Naive thymus-derived CD4-positive, alpha-beta T cell (primary cell): ENCODE data around the gene TRPC4. TPM values are rescaled to one million over a fixed set of nuclear protein-coding genes. Genes with fewer than 3 reads are reported as not detected.

ENCODE experiments used
- ATAC-seq: fragments of 150-1000 bp; cut with Tn5 transposase; 2 replicates; pipeline ENCODE4 v1.10.0; 2021; ENCODE audit warnings: mild to moderate bottlenecking, moderate library complexity
- CTCF ChIA-PET: fragments of 350-600 bp; sonication (Branson Sonifier 250); formaldehyde crosslinking; loops from one replicate; lab custom pipeline; 2021; ENCODE audit warnings: antibody characterized with exemption; lab: Charles Lee
- POLR2A ChIA-PET: fragments of 350-600 bp; sonication (Branson Sonifier 250); formaldehyde crosslinking; loops from one replicate; lab custom pipeline; 2021; ENCODE audit warnings: antibody characterized with exemption, inconsistent platforms; lab: Charles Lee
- DNase-seq, 9 donors: peaks; one replicate each; pipeline versions ENCODE4 v3.0.0 to v3.0.0-alpha.2; 2020 to 2022; ENCODE audit warnings: mixed read lengths in 1 of 9
- H3K27ac ChIP-seq: one replicate; pipeline ENCODE4 v1.7.0; 2013; ENCODE audit warnings: mild to moderate bottlenecking, low read depth, low read length, moderate library complexity
- H3K27me3 ChIP-seq, 2 donors: one replicate each; pipeline ENCODE4 v1.7.0; 2013; ENCODE audit warnings: low read length in 2 of 2, mild to moderate bottlenecking in 2 of 2, moderate library complexity in 2 of 2; ENCODE audit not compliant: control insufficient read depth in 2 of 2, insufficient read depth in 2 of 2
- H3K36me3 ChIP-seq, 3 experiments: 1 replicate in 2 of 3; 2 replicates in 1 of 3; pipeline ENCODE4 v1.7.0; 2013; ENCODE audit warnings: low read length in 3 of 3, mild to moderate bottlenecking in 3 of 3, moderate library complexity in 1 of 3; ENCODE audit not compliant: insufficient read depth in 3 of 3, control insufficient read depth in 2 of 3
- H3K4me1 ChIP-seq, 2 donors: one replicate each; pipeline ENCODE4 v1.7.0; 2013; ENCODE audit warnings: low read length in 2 of 2, mild to moderate bottlenecking in 2 of 2, moderate library complexity in 1 of 2; ENCODE audit not compliant: control insufficient read depth in 2 of 2, insufficient read depth in 2 of 2
- H3K4me3 ChIP-seq: 2 replicates; pipeline ENCODE4 v1.7.0; 2013; ENCODE audit warnings: mild to moderate bottlenecking, low read length
- H3K9me3 ChIP-seq, 3 experiments: 1 replicate in 2 of 3; 2 replicates in 1 of 3; pipeline ENCODE4 v1.7.0; 2013; ENCODE audit warnings: low read length in 3 of 3; ENCODE audit not compliant: control insufficient read depth in 2 of 3
- H3K27ac Mint-ChIP-seq, 9 donors: one replicate each; pipeline ENCODE4 v1.8.0; 2020 to 2022; ENCODE audit warnings: mixed read lengths in 9 of 9, mild to moderate bottlenecking in 8 of 9, moderate library complexity in 5 of 9, inconsistent platforms in 2 of 9
- H3K27me3 Mint-ChIP-seq, 5 donors: one replicate each; pipeline ENCODE4 v1.8.0; 2021 to 2022; ENCODE audit warnings: mixed read lengths in 5 of 5, mild to moderate bottlenecking in 1 of 5
- H3K36me3 Mint-ChIP-seq, 5 donors: one replicate each; pipeline ENCODE4 v1.8.0; 2020 to 2022; ENCODE audit warnings: mixed read lengths in 5 of 5, mild to moderate bottlenecking in 3 of 5, inconsistent platforms in 1 of 5
- H3K4me1 Mint-ChIP-seq, 7 donors: one replicate each; pipeline ENCODE4 v1.8.0; 2020 to 2022; ENCODE audit warnings: mixed read lengths in 7 of 7, mild to moderate bottlenecking in 3 of 7, inconsistent platforms in 1 of 7
- H3K4me3 Mint-ChIP-seq, 10 donors: one replicate each; pipeline ENCODE4 v1.8.0; 2020 to 2022; ENCODE audit warnings: mild to moderate bottlenecking in 10 of 10, mixed read lengths in 10 of 10, moderate library complexity in 6 of 10, inconsistent platforms in 2 of 10
- H3K9me3 Mint-ChIP-seq, 11 donors: one replicate each; pipeline ENCODE4 v1.8.0; 2020 to 2022; ENCODE audit warnings: mixed read lengths in 11 of 11, mild to moderate bottlenecking in 4 of 11, inconsistent platforms in 1 of 11, moderate library complexity in 1 of 11
- intact Hi-C, 2 donors: fragments of 100-400 bp; cut with micrococcal nuclease; formaldehyde crosslinking; loops; one replicate each; pipeline ENCODE4 v1.15.1; 2023
- polyA plus RNA-seq, 2 donors: library from polyadenylated mRNA; unstranded; fragments of 300-500 nt; fragmentation: Illumina TruSeq; gene quantifications; one replicate each; pipeline ENCODE4 v1.2.3, GENCODE V29; 2021
- total RNA-seq, 6 experiments: library from RNA in 5 of 6; stranded (reverse) in 5 of 6; gene quantifications; 1 replicate in 5 of 6; 2 replicates in 1 of 6; pipeline ENCODE4 v1.2.3 and lab custom pipeline; 2021 to 2026

Gene TRPC4
- total and polyA plus RNA-seq, 7 experiments from 2014 or later, result not detected

- ATAC-seq, result no peak
- DNase-seq, result no peak
- POLR2A ChIA-PET, result no interaction called here
- no peaks in the 10 kb centered on the region for H3K36me3 ChIP-seq
- H3K27ac Mint-ChIP-seq, result no peak overlapping the region
- no peak overlapping the region for H3K27ac ChIP-seq
- no peak overlapping the region for H3K4me3 Mint-ChIP-seq
- CTCF ChIA-PET, result no interaction called here
- H3K27me3 ChIP-seq, result no peaks in the 10 kb centered on the region
- peaks cover 0 to 4% (median 0%) of the 10 kb centered on the region in 5 donors for H3K27me3 Mint-ChIP-seq
- peaks cover 0 to 10% (median 1%) of the 10 kb centered on the region in 11 donors for H3K9me3 Mint-ChIP-seq
- intact Hi-C loops, result no loop called here
- H3K4me3 ChIP-seq, result no peak overlapping the region
- no peaks in the 10 kb centered on the region for H3K36me3 Mint-ChIP-seq
- no peaks in the 10 kb centered on the region for H3K9me3 ChIP-seq
- H3K4me1 ChIP-seq, result no peaks in the 10 kb centered on the region
- no peaks in the 10 kb centered on the region for H3K4me1 Mint-ChIP-seq
These were observed 205.8 kb downstream of the TRPC4 start for GRCh38 chr13:37663724-37664123.

- ATAC-seq (no peak), DNase-seq (no peak)
- H3K27me3 Mint-ChIP-seq, result peaks cover 0 to 4% (median 0%) of the 10 kb centered on the region in 5 donors
- Histone ChIP-seq H3K27me3 (no peaks in the 10 kb centered on the region), H3K9me3 (no peaks in the 10 kb centered on the region), H3K27ac (no peak overlapping the region), H3K4me3 (no peak overlapping the region), H3K4me1 (no peaks in the 10 kb centered on the region), H3K36me3 (no peaks in the 10 kb centered on the region)
- no peaks in the 10 kb centered on the region for H3K36me3 Mint-ChIP-seq
- no peaks in the 10 kb centered on the region for H3K4me1 Mint-ChIP-seq
- POLR2A ChIA-PET, result no interaction called here
- H3K27ac Mint-ChIP-seq, result no peak overlapping the region
- intact Hi-C loops, result no loop called here
- CTCF ChIA-PET, result no interaction called here
- H3K4me3 Mint-ChIP-seq, result no peak overlapping the region
- peaks cover 0 to 9% (median 0%) of the 10 kb centered on the region in 11 donors for H3K9me3 Mint-ChIP-seq
These were observed 206.9 kb downstream of the TRPC4 start for GRCh38 chr13:37662624-37663023.

- Mint-ChIP-seq H3K27ac (no peak overlapping the region), H3K4me1 (no peaks in the 10 kb centered on the region), H3K4me3 (no peak overlapping the region), H3K9me3 (peaks cover 0 to 6% (median 0%) of the 10 kb centered on the region in 11 donors), H3K36me3 (no peaks in the 10 kb centered on the region), H3K27me3 (no peaks in the 10 kb centered on the region)
- intact Hi-C loops, result no loop called here
- Histone ChIP-seq H3K27me3 (no peaks in the 10 kb centered on the region), H3K4me3 (no peak overlapping the region), H3K36me3 (no peaks in the 10 kb centered on the region), H3K9me3 (no peaks in the 10 kb centered on the region), H3K4me1 (no peaks in the 10 kb centered on the region), H3K27ac (no peak overlapping the region)
- no peak for DNase-seq
- POLR2A ChIA-PET, result no interaction called here
- CTCF ChIA-PET, result no interaction called here
- ATAC-seq, result no peak
These were observed 211.6 kb downstream of the TRPC4 start for GRCh38 chr13:37657956-37658355.

- Histone ChIP-seq H3K27ac (no peak overlapping the region), H3K4me1 (no peaks in the 10 kb centered on the region), H3K36me3 (no peaks in the 10 kb centered on the region), H3K27me3 (no peaks in the 10 kb centered on the region), H3K4me3 (no peak overlapping the region), H3K9me3 (no peaks in the 10 kb centered on the region)
- intact Hi-C loops, result no loop called here
- ChIA-PET POLR2A (no interaction called here), CTCF (no interaction called here)
- Mint-ChIP-seq H3K4me1 (no peaks in the 10 kb centered on the region), H3K27me3 (no peaks in the 10 kb centered on the region), H3K4me3 (no peak overlapping the region), H3K9me3 (peaks cover 0 to 9% (median 0%) of the 10 kb centered on the region in 11 donors), H3K27ac (no peak overlapping the region), H3K36me3 (no peaks in the 10 kb centered on the region)
- DNase-seq (no peak), ATAC-seq (no peak)
These were observed 212.4 kb downstream of the TRPC4 start for GRCh38 chr13:37657134-37657533.

DNA sequence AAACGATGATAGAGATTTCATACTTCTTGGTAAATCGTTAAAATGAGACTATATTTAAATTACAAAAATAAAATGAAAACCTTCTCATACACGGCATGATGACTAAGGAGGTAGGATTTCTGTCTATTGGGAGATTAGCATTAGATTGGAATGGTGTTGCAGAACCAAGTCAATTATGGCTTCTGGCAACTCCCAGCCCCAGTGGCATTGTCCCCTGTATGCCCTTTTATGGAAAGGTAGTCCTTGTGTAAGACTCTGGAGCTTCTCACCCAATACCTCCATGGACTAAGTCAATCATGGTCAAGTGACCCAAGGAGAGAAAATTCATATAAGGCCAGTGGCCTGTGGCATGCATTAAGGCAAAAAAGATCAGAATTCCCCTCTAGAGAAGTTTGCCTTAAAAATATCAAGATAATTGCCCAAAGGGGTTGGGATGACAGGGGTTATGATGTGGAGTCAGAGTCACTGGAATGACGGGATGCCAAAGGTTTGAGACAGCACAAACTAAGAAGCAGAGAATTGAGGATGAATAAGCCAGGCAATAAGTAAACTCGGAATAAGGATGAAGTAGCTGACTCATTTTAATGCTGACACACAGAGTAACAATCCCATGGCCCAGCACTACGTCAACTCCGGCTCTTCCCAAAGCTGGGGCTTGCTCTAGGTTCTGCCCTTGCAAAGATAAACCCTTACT is 213.2 kb downstream of the TRPC4 start:
- DNase-seq, result no peak
- H3K4me1 Mint-ChIP-seq, result no peaks in the 10 kb centered on the region
- no peak overlapping the region for H3K27ac ChIP-seq
- no peaks in the 10 kb centered on the region for H3K36me3 ChIP-seq
- H3K27me3 Mint-ChIP-seq, result no peaks in the 10 kb centered on the region
- ChIA-PET POLR2A (no interaction called here), CTCF (no interaction called here)
- H3K27ac Mint-ChIP-seq, result no peak overlapping the region
- intact Hi-C loops, result no loop called here
- H3K9me3 Mint-ChIP-seq, result peaks cover 0 to 9% (median 0%) of the 10 kb centered on the region in 11 donors
- no peak overlapping the region for H3K4me3 ChIP-seq
- H3K4me3 Mint-ChIP-seq, result no peak overlapping the region
- no peaks in the 10 kb centered on the region for H3K27me3 ChIP-seq
- H3K9me3 ChIP-seq, result no peaks in the 10 kb centered on the region
- H3K4me1 ChIP-seq, result no peaks in the 10 kb centered on the region
- H3K36me3 Mint-ChIP-seq, result no peaks in the 10 kb centered on the region
- ATAC-seq, result no peak

DNA sequence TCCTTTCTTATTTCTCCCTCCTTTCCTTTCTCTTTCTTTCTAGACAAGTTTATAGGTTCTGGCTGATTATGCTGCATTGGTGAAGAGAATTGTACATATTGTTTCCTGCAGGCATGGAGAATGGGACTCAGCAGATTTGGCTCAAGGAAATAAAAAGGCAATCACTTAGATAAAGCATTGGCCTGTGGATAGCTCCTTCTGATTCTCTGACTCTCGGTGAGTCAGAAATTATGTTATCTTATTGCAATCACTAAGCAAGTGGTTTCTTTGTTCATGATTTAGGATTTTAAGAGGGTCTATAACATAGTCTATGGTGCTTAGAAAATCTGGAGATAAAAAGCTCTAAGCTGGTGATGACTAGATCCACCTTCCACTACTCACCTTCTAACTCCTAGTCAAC is 217.0 kb downstream of the TRPC4 start:
- no peak for DNase-seq
- Mint-ChIP-seq H3K4me1 (no peaks in the 10 kb centered on the region), H3K4me3 (no peak overlapping the region), H3K36me3 (no peaks in the 10 kb centered on the region), H3K27ac (no peak overlapping the region), H3K27me3 (no peaks in the 10 kb centered on the region), H3K9me3 (peaks cover 0 to 9% (median 1%) of the 10 kb centered on the region in 11 donors)
- H3K27ac ChIP-seq, result no peak overlapping the region
- H3K4me1 ChIP-seq, result no peaks in the 10 kb centered on the region
- no peaks in the 10 kb centered on the region for H3K9me3 ChIP-seq
- ChIA-PET CTCF (no interaction called here), POLR2A (no interaction called here)
- H3K4me3 ChIP-seq, result no peak overlapping the region
- no peaks in the 10 kb centered on the region for H3K27me3 ChIP-seq
- no peak for ATAC-seq
- no peaks in the 10 kb centered on the region for H3K36me3 ChIP-seq
- intact Hi-C loops, result no loop called here

DNA sequence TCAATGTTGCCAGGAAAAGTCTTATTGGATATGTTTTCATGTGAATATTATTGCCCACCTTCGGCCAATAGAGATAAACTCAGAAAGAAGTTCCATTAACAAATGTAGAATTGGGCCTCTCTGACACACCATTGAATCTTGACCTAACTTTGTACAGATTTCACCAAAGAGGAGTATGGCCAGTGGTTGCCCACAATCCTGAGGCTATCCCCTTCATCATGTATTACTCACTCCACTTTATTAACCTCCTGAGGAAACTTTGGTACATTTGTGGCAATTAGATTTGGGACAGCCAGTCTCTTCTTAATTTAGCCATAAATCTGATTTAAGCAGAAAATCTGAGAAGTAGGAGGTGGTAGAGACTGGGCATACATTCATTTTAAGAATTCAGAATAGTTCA is 217.7 kb downstream of the TRPC4 start:
- intact Hi-C loops, result no loop called here
- CTCF ChIA-PET, result no interaction called here
- no peaks in the 10 kb centered on the region for H3K9me3 ChIP-seq

More for the DNA sequence above, 217.7 kb downstream of the TRPC4 start:
- Mint-ChIP-seq H3K4me1 (no peaks in the 10 kb centered on the region), H3K27me3 (no peaks in the 10 kb centered on the region), H3K9me3 (peaks cover 0 to 9% (median 1%) of the 10 kb centered on the region in 11 donors), H3K36me3 (no peaks in the 10 kb centered on the region), H3K4me3 (no peak overlapping the region), H3K27ac (no peak overlapping the region)
- POLR2A ChIA-PET, result no interaction called here
- DNase-seq (no peak), ATAC-seq (no peak)
- no peaks in the 10 kb centered on the region for H3K4me1 ChIP-seq
- no peak overlapping the region for H3K27ac ChIP-seq
- no peaks in the 10 kb centered on the region for H3K27me3 ChIP-seq
- H3K36me3 ChIP-seq, result no peaks in the 10 kb centered on the region
- H3K4me3 ChIP-seq, result no peak overlapping the region
